ENCODE results near the gene FBXL19.
A peak's percentile ranks its signal among the peaks of the same experiment; 100 is the strongest.
"Not testable (repeated sequence)": the region's sequence is repeated elsewhere in the genome, so short reads cannot be mapped to it uniquely, and the experiment has no call there.

Gene FBXL19

GRCh38 chr16:30934827-30935557 is 11.6 kb downstream of the FBXL19 start:
- H3K4me1 ChIP-seq (ENCODE audit: insufficient read depth, low read length): no peaks in the 10 kb centered on the region
- no peaks in the 10 kb centered on the region for H3K9me3 ChIP-seq (ENCODE audit: insufficient read depth, low read depth, low read length)
- no peaks in the 10 kb centered on the region for H3K27me3 ChIP-seq (ENCODE audit: insufficient read depth, low read length)
- H3K36me3 ChIP-seq (ENCODE audit: insufficient read depth, low read length): peaks cover 60% of the 10 kb centered on the region
- no peak overlapping the region for H3K27ac ChIP-seq (ENCODE audit: low read depth, low read length)
- H3K9ac ChIP-seq (ENCODE audit: low read depth, low read length): no peak overlapping the region
- 75% methylated on average over 12 of the region's 12 CpGs for WGBS
- H3K4me3 ChIP-seq (ENCODE audit: low read length): no peak overlapping the region

- H3K9me3 ChIP-seq (ENCODE audit: insufficient read depth, low read depth, low read length): no peaks in the 10 kb centered on the region
- WGBS: 91% methylated on average over 5 of the region's 5 CpGs
- H3K27me3 ChIP-seq (ENCODE audit: insufficient read depth, low read length): no peaks in the 10 kb centered on the region
- no peak overlapping the region for H3K27ac ChIP-seq (ENCODE audit: low read depth, low read length)
- peaks cover 47% of the 10 kb centered on the region for H3K36me3 ChIP-seq (ENCODE audit: insufficient read depth, low read length)
- no peak overlapping the region for H3K9ac ChIP-seq (ENCODE audit: low read depth, low read length)
- no peak overlapping the region for H3K4me3 ChIP-seq (ENCODE audit: low read length)
- no peaks in the 10 kb centered on the region for H3K4me1 ChIP-seq (ENCODE audit: insufficient read depth, low read length)
Observed at GRCh38 chr16:30937692-30938091, 14.3 kb downstream of the FBXL19 start.

- H3K27ac ChIP-seq (ENCODE audit: low read depth, low read length); H3K4me3 ChIP-seq (ENCODE audit: low read length); H3K9ac ChIP-seq (ENCODE audit: low read depth, low read length); H3K9me3 ChIP-seq (ENCODE audit: insufficient read depth, low read depth, low read length); H3K27me3 ChIP-seq (ENCODE audit: insufficient read depth, low read length); H3K4me1 ChIP-seq (ENCODE audit: insufficient read depth, low read length): not testable (repeated sequence)
- H3K36me3 ChIP-seq (ENCODE audit: insufficient read depth, low read length): peaks cover 55% of the 10 kb centered on the region
- 95% methylated on average over 8 of the region's 8 CpGs for WGBS
Observed at GRCh38 chr16:30939571-30939970, 16.2 kb downstream of the FBXL19 start.

- no peaks in the 10 kb centered on the region for H3K27me3 ChIP-seq (ENCODE audit: insufficient read depth, low read length)
- H3K4me3 ChIP-seq (ENCODE audit: low read length): no peak overlapping the region
- H3K27ac ChIP-seq (ENCODE audit: low read depth, low read length): peak overlapping the region; percentile 68; the same call in 1 of the 2 replicates
- H3K9ac ChIP-seq (ENCODE audit: low read depth, low read length): no peak overlapping the region
- no peaks in the 10 kb centered on the region for H3K9me3 ChIP-seq (ENCODE audit: insufficient read depth, low read depth, low read length)
- H3K4me1 ChIP-seq (ENCODE audit: insufficient read depth, low read length): 0 out of 2 replicates have a peak, but pooled peaks cover 2% of the 10 kb centered on the region
- peaks cover 56% of the 10 kb centered on the region for H3K36me3 ChIP-seq (ENCODE audit: insufficient read depth, low read length)
- 28% methylated on average over 15 of the region's 15 CpGs for WGBS
Observed at GRCh38 chr16:30941600-30942425, 18.4 kb downstream of the FBXL19 start.

GRCh38 chr16:30942426-30942806 is 19.0 kb downstream of the FBXL19 start:
- Histone ChIP-seq H3K4me3 (ENCODE audit: low read length) (no peak overlapping the region), H3K9me3 (ENCODE audit: insufficient read depth, low read depth, low read length) (no peaks in the 10 kb centered on the region), H3K9ac (ENCODE audit: low read depth, low read length) (no peak overlapping the region), H3K27ac (ENCODE audit: low read depth, low read length) (peak overlapping the region; percentile 68; the same call in 1 of the 2 replicates), H3K36me3 (ENCODE audit: insufficient read depth, low read length) (peaks cover 52% of the 10 kb centered on the region), H3K27me3 (ENCODE audit: insufficient read depth, low read length) (no peaks in the 10 kb centered on the region), H3K4me1 (ENCODE audit: insufficient read depth, low read length) (peaks cover 7% of the 10 kb centered on the region; the same call in 1 of the 2 replicates)
- 71% methylated on average over 4 of the region's 4 CpGs for WGBS

GRCh38 chr16:30944352-30944751 is 21.0 kb downstream of the FBXL19 start:
- Histone ChIP-seq H3K27ac (ENCODE audit: low read depth, low read length) (no peak overlapping the region), H3K4me1 (ENCODE audit: insufficient read depth, low read length) (peaks cover 7% of the 10 kb centered on the region; the same call in 1 of the 2 replicates), H3K4me3 (ENCODE audit: low read length) (no peak overlapping the region), H3K9ac (ENCODE audit: low read depth, low read length) (no peak overlapping the region), H3K9me3 (ENCODE audit: insufficient read depth, low read depth, low read length) (no peaks in the 10 kb centered on the region), H3K27me3 (ENCODE audit: insufficient read depth, low read length) (no peaks in the 10 kb centered on the region), H3K36me3 (ENCODE audit: insufficient read depth, low read length) (peaks cover 44% of the 10 kb centered on the region)

DNA sequence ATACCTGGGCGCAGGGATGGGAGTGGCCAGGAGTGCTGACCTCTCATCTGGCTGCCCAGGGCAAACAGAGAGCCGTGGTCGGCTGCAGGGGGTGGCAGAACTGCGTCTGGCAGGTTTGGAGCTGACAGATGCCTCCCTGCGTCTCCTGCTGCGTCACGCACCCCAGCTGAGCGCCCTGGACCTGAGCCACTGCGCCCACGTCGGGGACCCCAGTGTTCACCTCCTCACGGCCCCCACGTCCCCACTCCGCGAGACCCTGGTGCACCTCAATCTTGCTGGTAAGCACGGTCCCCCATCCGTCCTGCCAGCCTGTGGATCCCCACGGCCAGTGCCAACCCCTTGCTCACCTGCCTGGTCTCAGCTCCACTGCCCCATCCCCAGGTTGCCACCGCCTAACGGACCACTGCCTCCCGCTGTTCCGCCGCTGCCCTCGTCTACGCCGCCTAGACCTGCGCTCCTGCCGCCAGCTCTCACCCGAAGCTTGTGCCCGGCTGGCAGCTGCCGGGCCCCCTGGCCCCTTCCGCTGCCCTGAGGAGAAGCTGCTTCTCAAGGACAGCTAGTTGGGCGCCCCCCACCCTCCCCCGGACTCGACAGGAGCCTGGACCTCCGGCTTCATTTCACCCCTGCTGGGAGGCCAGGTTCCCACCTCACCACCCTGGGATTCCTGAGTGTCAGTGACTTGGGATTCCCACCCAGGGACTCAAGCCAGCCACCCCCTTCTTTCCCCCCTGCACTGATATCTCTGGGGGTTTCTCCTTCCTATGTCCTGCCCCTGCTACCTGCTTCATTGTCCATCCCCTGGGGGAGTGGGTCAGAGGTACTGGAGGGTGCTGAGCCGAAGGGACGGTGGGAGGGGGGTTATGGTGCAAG is 23.5 kb downstream of the FBXL19 start:
- Histone ChIP-seq H3K36me3 (ENCODE audit: insufficient read depth, low read length) (peaks cover 35% of the 10 kb centered on the region), H3K4me3 (ENCODE audit: low read length) (no peak overlapping the region), H3K9me3 (ENCODE audit: insufficient read depth, low read depth, low read length) (no peaks in the 10 kb centered on the region), H3K27me3 (ENCODE audit: insufficient read depth, low read length) (no peaks in the 10 kb centered on the region), H3K9ac (ENCODE audit: low read depth, low read length) (peak overlapping the region; percentile 40; the same call in 1 of the 2 replicates), H3K27ac (ENCODE audit: low read depth, low read length) (peak overlapping the region; percentile 88), H3K4me1 (ENCODE audit: insufficient read depth, low read length) (peaks cover 20% of the 10 kb centered on the region)
- WGBS: 78% methylated on average over 37 of the region's 38 CpGs

DNA sequence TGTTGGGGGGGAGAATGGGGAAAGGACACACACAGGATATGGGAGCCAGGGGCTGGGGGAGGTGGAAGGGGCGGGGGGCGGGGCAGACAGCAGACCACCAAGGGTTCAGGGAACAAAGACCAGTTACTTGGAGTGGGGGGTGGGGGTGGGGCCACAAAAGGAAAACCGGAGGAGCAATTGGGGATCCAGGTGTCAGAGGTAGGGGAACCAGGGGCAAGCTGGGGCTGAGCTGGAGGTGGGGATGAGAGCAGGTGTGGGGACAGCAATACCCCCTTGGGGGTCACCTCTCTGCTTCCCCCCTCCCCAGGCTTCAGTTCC is 24.1 kb downstream of the FBXL19 start:
- Histone ChIP-seq H3K27me3 (ENCODE audit: insufficient read depth, low read length) (no peaks in the 10 kb centered on the region), H3K4me1 (ENCODE audit: insufficient read depth, low read length) (peaks cover 20% of the 10 kb centered on the region), H3K9me3 (ENCODE audit: insufficient read depth, low read depth, low read length) (no peaks in the 10 kb centered on the region), H3K4me3 (ENCODE audit: low read length) (peak overlapping the region; percentile 56), H3K27ac (ENCODE audit: low read depth, low read length) (peak overlapping the region; percentile 88), H3K36me3 (ENCODE audit: insufficient read depth, low read length) (peaks cover 30% of the 10 kb centered on the region), H3K9ac (ENCODE audit: low read depth, low read length) (peak overlapping the region; percentile 66)
- 10% methylated on average over 3 of the region's 3 CpGs for WGBS

GRCh38 chr16:30947859-30948666 is 24.7 kb downstream of the FBXL19 start:
- H3K4me3 ChIP-seq (ENCODE audit: low read length): peak overlapping the region; percentile 80
- H3K9me3 ChIP-seq (ENCODE audit: insufficient read depth, low read depth, low read length): no peaks in the 10 kb centered on the region
- WGBS: 2% methylated on average over 36 of the region's 44 CpGs
- peaks cover 20% of the 10 kb centered on the region for H3K4me1 ChIP-seq (ENCODE audit: insufficient read depth, low read length)
- H3K27me3 ChIP-seq (ENCODE audit: insufficient read depth, low read length): no peaks in the 10 kb centered on the region
- H3K27ac ChIP-seq (ENCODE audit: low read depth, low read length): peak overlapping the region; percentile 96
- H3K9ac ChIP-seq (ENCODE audit: low read depth, low read length): peak overlapping the region; percentile 91
- peaks cover 25% of the 10 kb centered on the region for H3K36me3 ChIP-seq (ENCODE audit: insufficient read depth, low read length)

Measured in HUES64 (cell line).